Stimulated activated effector memory CD8-positive, alpha-beta T cell treated with anti-CD3 and anti-CD28 coated beads, Interleukin-12 subunit alpha, Interleukin-12 subunit beta, amount 100 ng/mL, for 72 hours (primary cell): ENCODE measurements around the gene ARHGAP10.

ENCODE experiments used
- ATAC-seq: fragments of 150-1000 bp; cut with Tn5 transposase; 2 replicates; pipeline ENCODE4 v1.10.0; 2021
- DNase-seq, 2 donors: peaks; one replicate each; pipeline ENCODE4 v3.0.0; 2021 to 2022; ENCODE audit warnings: low spot score in 2 of 2
- H3K27ac Mint-ChIP-seq: one replicate; pipeline ENCODE4 v1.8.0; 2022; ENCODE audit warnings: mild to moderate bottlenecking, mixed read lengths
- H3K36me3 Mint-ChIP-seq: one replicate; pipeline ENCODE4 v1.8.0; 2022; ENCODE audit warnings: mild to moderate bottlenecking, mixed read lengths
- H3K4me1 Mint-ChIP-seq: one replicate; pipeline ENCODE4 v1.8.0; 2022; ENCODE audit warnings: mixed read lengths
- H3K4me3 Mint-ChIP-seq: one replicate; pipeline ENCODE4 v1.8.0; 2022; ENCODE audit warnings: mild to moderate bottlenecking, mixed read lengths
- H3K9me3 Mint-ChIP-seq: one replicate; pipeline ENCODE4 v1.8.0; 2022; ENCODE audit warnings: mixed read lengths

The ARHGAP10 gene

GRCh38 chr4:147773261-147774184 is 41.6 kb downstream of the ARHGAP10 start:
- Mint-ChIP-seq H3K9me3 (no peaks in the 10 kb centered on the region), H3K27ac (no peak overlapping the region), H3K4me1 (peaks cover 38% of the 10 kb centered on the region), H3K36me3 (no peaks in the 10 kb centered on the region), H3K4me3 (no peak overlapping the region)
- ATAC-seq, result peak; percentile 44
- DNase-seq, result no peak

DNA sequence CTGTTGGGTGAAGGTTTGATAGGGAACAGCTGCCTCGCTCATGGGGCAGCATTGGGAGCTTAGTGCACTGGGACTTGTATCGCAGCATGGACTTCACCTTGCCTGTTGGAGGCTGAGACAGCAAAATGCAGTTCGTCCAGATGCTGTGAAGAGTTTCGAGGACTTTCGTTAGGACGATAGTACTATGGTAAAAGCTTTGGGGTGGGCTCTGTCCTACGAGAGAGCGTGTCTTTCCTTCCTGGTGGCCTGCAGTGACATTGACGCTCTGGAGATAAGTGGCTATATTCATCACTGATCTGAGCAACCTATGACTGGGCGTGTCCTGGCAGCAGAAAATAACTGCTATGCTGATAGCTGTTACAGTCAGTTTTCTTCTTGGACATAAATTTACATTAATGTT is 44.8 kb downstream of the ARHGAP10 start:
- peaks cover 47% of the 10 kb centered on the region for H3K4me1 Mint-ChIP-seq
- H3K36me3 Mint-ChIP-seq, result no peaks in the 10 kb centered on the region
- DNase-seq (no peak), ATAC-seq (no peak)
- no peak overlapping the region for H3K27ac Mint-ChIP-seq
- H3K9me3 Mint-ChIP-seq, result peaks cover 2% of the 10 kb centered on the region
- H3K4me3 Mint-ChIP-seq, result no peak overlapping the region

DNA sequence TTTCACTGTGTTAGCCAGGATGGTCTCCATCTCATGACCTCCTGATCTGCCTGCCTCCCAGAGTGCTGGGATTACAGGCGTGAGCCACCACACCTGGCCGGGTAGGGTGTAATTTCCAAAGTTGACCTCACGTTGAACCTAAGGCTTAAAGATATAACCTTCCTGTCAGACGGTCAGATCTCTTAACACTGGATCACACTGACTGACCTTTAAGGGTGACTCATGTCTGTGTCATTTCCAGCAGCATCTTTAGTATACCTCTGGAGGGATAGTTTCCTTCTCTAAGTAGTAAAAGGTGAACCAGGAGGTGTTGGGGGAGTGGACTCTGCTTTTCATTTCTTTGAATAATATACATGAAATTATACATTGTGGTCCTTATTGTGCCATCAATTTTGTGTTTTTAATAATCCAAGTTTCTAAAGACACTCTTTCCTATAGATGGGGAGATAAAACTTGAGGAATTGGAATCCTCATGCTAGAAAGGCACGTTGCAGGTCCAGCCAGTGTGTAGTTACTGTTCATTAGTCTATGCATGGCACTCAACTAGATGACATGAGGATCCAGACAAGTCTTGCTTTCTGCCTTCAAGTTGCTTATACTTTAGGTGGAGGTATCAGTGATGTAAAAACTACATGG is 45.7 kb downstream of the ARHGAP10 start:
- ATAC-seq (peak; percentile 74), DNase-seq (no peak)
- Mint-ChIP-seq H3K36me3 (no peaks in the 10 kb centered on the region), H3K9me3 (peaks cover 2% of the 10 kb centered on the region), H3K27ac (no peak overlapping the region), H3K4me1 (peaks cover 51% of the 10 kb centered on the region), H3K4me3 (no peak overlapping the region)

DNA sequence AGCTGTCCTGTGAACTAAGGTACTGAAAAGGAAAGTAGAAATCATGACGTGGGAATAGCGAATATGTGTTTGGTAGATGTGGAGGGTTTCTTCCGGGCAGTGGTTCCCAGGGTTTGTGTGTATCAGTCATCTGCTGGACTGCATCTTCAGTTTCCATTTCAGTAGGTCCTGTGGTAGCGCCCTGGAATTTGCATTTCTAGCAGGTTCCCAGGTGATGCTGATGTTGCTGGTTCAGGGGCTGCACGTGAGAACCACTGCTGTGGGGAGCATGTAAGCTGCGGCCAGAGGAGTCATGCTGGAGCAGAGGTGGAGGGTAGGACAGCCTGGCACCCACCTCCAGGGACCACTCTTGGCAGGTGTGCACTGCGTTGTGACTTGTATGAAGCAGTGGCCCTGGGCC is 47.1 kb downstream of the ARHGAP10 start:
- H3K27ac Mint-ChIP-seq, result no peak overlapping the region
- peaks cover 48% of the 10 kb centered on the region for H3K4me1 Mint-ChIP-seq
- H3K9me3 Mint-ChIP-seq, result peaks cover 2% of the 10 kb centered on the region
- DNase-seq, result no peak
- H3K4me3 Mint-ChIP-seq, result no peak overlapping the region
- no peak for ATAC-seq
- H3K36me3 Mint-ChIP-seq, result no peaks in the 10 kb centered on the region

DNA sequence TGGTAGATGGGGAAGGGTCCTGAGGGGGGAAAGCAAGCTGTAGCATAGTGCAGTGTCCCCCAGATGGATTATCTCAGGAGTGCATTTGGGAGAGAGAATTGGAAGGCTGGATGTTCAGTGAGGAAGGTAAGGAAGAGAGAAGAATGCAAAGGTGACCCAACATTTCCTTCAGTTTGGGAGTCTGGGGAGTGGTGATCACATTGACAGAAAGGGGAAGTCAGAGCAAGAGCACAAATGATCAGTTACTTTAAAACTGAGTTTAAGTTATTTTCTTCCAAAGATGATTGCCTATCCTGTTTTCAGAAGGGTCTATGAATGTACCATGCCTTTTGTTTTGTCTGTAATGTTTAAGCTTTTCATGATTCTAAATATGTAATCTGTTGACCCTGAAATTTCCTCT is 47.6 kb downstream of the ARHGAP10 start:
- Mint-ChIP-seq H3K9me3 (peaks cover 2% of the 10 kb centered on the region), H3K27ac (no peak overlapping the region), H3K4me3 (no peak overlapping the region), H3K4me1 (peaks cover 48% of the 10 kb centered on the region), H3K36me3 (no peaks in the 10 kb centered on the region)
- ATAC-seq (no peak), DNase-seq (no peak)

DNA sequence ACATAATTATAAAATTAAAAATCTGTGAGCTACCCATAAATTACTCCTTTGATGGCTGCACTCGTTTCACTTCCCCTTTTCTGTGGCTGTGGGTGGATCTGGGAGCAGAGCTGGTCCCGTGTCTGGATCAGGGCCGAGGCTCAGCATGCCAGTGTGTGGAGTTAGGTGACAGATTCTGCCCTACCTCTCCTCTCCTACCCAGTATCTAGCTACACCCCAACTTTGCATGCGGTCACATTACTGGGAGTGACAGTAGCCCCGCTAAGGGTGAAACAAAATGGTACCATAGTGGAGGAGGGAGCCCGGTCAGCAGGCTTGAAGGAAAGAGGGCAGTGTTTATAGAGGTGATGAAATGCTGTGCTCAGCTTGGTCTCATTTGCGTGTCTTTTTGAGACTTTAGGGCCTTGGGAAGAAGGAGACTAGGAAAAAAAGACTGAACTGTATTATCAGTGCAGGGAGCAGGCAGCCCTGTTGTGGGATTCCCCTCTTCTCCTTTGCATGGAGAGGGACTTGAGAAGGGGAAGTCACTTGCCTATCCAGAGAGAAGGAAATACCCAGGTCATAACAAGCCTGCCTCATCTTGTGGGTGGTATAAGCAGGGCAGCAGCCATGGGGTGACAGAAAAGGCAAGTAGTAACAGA is 48.4 kb downstream of the ARHGAP10 start:
- Mint-ChIP-seq H3K4me1 (peaks cover 51% of the 10 kb centered on the region), H3K9me3 (peaks cover 2% of the 10 kb centered on the region)
- ATAC-seq, result peak; percentile 68

GRCh38 chr4:147782087-147782781 is 50.3 kb downstream of the ARHGAP10 start:
- Mint-ChIP-seq H3K9me3 (peaks cover 2% of the 10 kb centered on the region), H3K4me3 (peak overlapping the region; percentile 34), H3K27ac (peak overlapping the region; percentile 5), H3K4me1 (peaks cover 62% of the 10 kb centered on the region), H3K36me3 (no peaks in the 10 kb centered on the region)
- DNase-seq, result no peak
- peak; percentile 86 for ATAC-seq

More for the DNA sequence above, 48.4 kb downstream of the ARHGAP10 start:
- no peak overlapping the region for H3K4me3 Mint-ChIP-seq
- no peak for DNase-seq
- H3K36me3 Mint-ChIP-seq, result no peaks in the 10 kb centered on the region
- no peak overlapping the region for H3K27ac Mint-ChIP-seq

- no peak overlapping the region for H3K4me3 Mint-ChIP-seq
- ATAC-seq, result no peak
- no peaks in the 10 kb centered on the region for H3K36me3 Mint-ChIP-seq
- H3K27ac Mint-ChIP-seq, result no peak overlapping the region
- peaks cover 2% of the 10 kb centered on the region for H3K9me3 Mint-ChIP-seq
- DNase-seq, result no peak
- peaks cover 45% of the 10 kb centered on the region for H3K4me1 Mint-ChIP-seq
Measured at GRCh38 chr4:147785129-147785528, 53.2 kb downstream of the ARHGAP10 start.

DNA sequence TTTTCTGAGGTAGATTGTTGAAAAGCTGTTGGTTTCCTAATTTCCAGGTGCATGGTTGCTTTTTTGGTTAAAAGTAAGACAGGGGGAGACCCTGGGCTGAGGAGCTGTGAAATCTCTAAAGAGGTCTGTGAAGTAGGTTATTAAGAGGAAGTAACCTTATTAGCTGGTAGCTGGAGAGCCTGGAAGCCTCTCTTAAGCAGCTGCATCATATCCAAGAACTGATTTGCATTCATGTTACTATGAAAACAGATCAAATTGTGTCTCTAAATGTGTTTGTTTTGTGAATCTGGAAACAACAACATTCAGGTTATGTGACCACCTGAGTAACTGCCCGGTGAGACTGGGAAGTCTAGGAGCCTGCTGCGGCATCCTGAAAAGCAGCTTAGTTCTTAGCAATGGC is 54.1 kb downstream of the ARHGAP10 start:
- DNase-seq, result no peak
- Mint-ChIP-seq H3K4me1 (peaks cover 36% of the 10 kb centered on the region), H3K4me3 (no peak overlapping the region), H3K36me3 (no peaks in the 10 kb centered on the region), H3K27ac (no peak overlapping the region), H3K9me3 (no peaks in the 10 kb centered on the region)
- ATAC-seq, result no peak

DNA sequence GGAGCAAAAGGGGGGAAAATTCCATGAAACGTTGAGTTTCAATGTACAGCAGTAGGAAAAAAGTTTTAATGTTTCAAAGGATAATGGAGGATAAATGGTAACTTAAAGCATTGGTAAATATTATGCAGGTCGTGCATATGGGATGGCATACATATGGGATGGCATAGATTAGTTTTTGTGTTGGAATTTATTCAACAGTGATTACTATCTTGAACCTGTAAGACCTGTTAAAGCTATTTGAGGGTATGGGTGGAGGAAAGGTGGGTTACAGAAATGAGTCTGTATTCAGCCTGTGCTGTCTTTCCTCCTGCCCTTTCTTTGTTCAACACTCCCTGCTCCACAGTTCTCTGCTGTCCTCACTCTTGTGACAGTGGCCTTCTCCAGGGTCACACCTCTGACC is 54.6 kb downstream of the ARHGAP10 start:
- ATAC-seq, result no peak
- no peak for DNase-seq
- Mint-ChIP-seq H3K4me3 (peak overlapping the region; percentile 1), H3K27ac (no peak overlapping the region), H3K4me1 (peaks cover 37% of the 10 kb centered on the region), H3K36me3 (no peaks in the 10 kb centered on the region), H3K9me3 (no peaks in the 10 kb centered on the region)

GRCh38 chr4:147787204-147787603 is 55.3 kb downstream of the ARHGAP10 start:
- H3K4me1 Mint-ChIP-seq, result peaks cover 39% of the 10 kb centered on the region
- ATAC-seq, result peak; percentile 75

GRCh38 chr4:147788791-147789190 is 56.9 kb downstream of the ARHGAP10 start:
- Mint-ChIP-seq H3K4me1 (peaks cover 53% of the 10 kb centered on the region), H3K27ac (no peak overlapping the region)

More at GRCh38 chr4:147787204-147787603, 55.3 kb downstream of the ARHGAP10 start:
- no peak for DNase-seq
- peak overlapping the region; percentile 1 for H3K4me3 Mint-ChIP-seq
- H3K9me3 Mint-ChIP-seq, result no peaks in the 10 kb centered on the region
- no peak overlapping the region for H3K27ac Mint-ChIP-seq
- H3K36me3 Mint-ChIP-seq, result no peaks in the 10 kb centered on the region

GRCh38 chr4:147789596-147789995 is 57.7 kb downstream of the ARHGAP10 start:
- Mint-ChIP-seq H3K27ac (no peak overlapping the region), H3K9me3 (no peaks in the 10 kb centered on the region), H3K36me3 (peaks cover 7% of the 10 kb centered on the region), H3K4me3 (no peak overlapping the region), H3K4me1 (peaks cover 61% of the 10 kb centered on the region)
- ATAC-seq (no peak), DNase-seq (no peak)

More at GRCh38 chr4:147788791-147789190, 56.9 kb downstream of the ARHGAP10 start:
- H3K4me3 Mint-ChIP-seq, result no peak overlapping the region
- H3K9me3 Mint-ChIP-seq, result no peaks in the 10 kb centered on the region
- DNase-seq (no peak), ATAC-seq (no peak)
- peaks cover 3% of the 10 kb centered on the region for H3K36me3 Mint-ChIP-seq

- Mint-ChIP-seq H3K27ac (no peak overlapping the region), H3K9me3 (no peaks in the 10 kb centered on the region), H3K4me1 (peaks cover 64% of the 10 kb centered on the region), H3K36me3 (peaks cover 7% of the 10 kb centered on the region), H3K4me3 (no peak overlapping the region)
- no peak for DNase-seq
- no peak for ATAC-seq
Measured at GRCh38 chr4:147790412-147790811, 58.5 kb downstream of the ARHGAP10 start.

GRCh38 chr4:147791341-147791740 is 59.5 kb downstream of the ARHGAP10 start:
- Mint-ChIP-seq H3K4me1 (peaks cover 58% of the 10 kb centered on the region), H3K4me3 (no peak overlapping the region), H3K36me3 (peaks cover 7% of the 10 kb centered on the region), H3K27ac (no peak overlapping the region), H3K9me3 (no peaks in the 10 kb centered on the region)
- ATAC-seq (no peak), DNase-seq (no peak)
